ENCODE data around the gene IL18. TPM values are rescaled to one million over a fixed set of nuclear protein-coding genes. Genes with fewer than 3 reads are reported as not detected.

Gene IL18
- total RNA-seq, 1 donor from 2014 or later: 0.31 TPM

DNA sequence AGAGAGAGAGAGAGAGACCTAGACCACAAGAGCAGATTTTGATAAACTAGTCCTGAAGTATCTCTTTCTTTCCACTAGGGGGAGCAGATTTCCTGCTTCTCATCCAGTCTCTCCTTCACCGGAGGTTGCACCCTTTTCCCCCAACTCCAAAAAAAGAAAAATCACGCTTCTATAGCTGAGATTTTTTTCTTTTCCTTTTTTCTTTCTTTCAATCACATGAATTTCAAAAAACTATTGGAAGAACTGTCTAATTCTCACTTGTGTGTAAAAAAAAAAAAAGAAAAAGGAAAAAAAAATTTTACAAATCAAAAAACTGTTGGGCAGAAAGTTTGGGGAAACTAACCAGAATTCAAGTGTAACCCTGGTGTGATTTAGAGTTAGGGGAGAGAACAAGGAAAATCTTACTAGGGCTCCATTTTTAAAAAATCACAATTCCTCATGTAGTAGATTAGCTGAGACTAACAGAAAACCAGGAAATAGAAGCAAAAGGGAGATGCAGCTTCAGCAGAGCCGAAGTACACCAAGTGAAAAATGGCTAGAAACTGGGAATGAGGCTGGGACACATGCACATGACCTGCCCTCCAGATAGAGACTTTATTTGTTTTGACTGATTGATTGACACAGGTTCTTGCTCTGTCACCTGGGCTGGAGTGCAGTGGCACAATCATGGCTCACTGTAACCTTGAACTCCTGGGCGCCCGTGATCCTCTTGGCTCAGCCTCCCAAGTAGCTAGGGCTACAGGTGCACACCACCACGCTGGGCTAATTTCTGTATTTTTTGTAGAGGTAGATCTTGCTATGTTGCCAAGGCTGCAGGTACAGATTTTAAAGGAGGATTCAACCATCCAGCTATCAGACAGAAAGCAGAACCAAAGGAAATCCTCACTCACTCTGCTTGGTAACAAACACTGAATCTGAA is 50.1 kb downstream of the IL18 start:
- peaks cover 3% of the 10 kb centered on the region for H3K4me1 Mint-ChIP-seq
- H3K27me3 Mint-ChIP-seq (ENCODE audit: low read depth): no peaks in the 10 kb centered on the region
- DNase-seq (ENCODE audit: low spot score in 2 of 2, unreplicated experiment in 2 of 2): no peak
- no peak overlapping the region for H3K4me3 Mint-ChIP-seq
- no peak overlapping the region for H3K27ac Mint-ChIP-seq
- H3K9me3 Mint-ChIP-seq: peaks cover 15% of the 10 kb centered on the region
- TF ChIP-seq, protein P1, sequence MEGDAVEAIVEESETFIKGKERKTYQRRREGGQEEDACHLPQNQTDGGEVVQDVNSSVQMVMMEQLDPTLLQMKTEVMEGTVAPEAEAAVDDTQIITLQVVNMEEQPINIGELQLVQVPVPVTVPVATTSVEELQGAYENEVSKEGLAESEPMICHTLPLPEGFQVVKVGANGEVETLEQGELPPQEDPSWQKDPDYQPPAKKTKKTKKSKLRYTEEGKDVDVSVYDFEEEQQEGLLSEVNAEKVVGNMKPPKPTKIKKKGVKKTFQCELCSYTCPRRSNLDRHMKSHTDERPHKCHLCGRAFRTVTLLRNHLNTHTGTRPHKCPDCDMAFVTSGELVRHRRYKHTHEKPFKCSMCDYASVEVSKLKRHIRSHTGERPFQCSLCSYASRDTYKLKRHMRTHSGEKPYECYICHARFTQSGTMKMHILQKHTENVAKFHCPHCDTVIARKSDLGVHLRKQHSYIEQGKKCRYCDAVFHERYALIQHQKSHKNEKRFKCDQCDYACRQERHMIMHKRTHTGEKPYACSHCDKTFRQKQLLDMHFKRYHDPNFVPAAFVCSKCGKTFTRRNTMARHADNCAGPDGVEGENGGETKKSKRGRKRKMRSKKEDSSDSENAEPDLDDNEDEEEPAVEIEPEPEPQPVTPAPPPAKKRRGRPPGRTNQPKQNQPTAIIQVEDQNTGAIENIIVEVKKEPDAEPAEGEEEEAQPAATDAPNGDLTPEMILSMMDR (IDR thresholded peaks at IDR 0.05; ENCODE audit: unreplicated experiment): peak; percentile 77
- peaks cover 5% of the 10 kb centered on the region for H3K36me3 Mint-ChIP-seq

DNA sequence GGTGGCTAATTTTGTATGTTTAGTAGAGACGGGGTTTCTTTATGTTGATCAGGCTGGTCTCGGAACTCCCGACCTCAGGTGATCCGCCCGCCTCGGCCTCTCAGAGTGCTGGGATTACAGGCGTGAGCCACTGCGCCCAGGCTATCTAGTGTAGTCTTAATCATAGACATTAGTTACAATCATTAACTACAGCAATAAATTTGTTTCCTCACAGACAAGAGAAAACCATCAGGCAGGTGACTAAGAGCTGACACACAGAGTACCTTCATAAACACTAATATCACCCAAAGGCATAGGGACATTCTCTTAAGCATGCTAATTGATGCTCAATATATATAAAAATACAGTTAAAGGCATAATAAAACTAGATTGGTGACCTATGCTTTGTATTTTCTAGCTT is 57.8 kb downstream of the IL18 start:
- H3K4me3 Mint-ChIP-seq: no peak overlapping the region
- DNase-seq (ENCODE audit: low spot score in 2 of 2, unreplicated experiment in 2 of 2): no peak
- no peaks in the 10 kb centered on the region for H3K4me1 Mint-ChIP-seq
- TF ChIP-seq, protein P1 (IDR thresholded peaks at IDR 0.05; ENCODE audit: unreplicated experiment): no peak
- H3K27ac Mint-ChIP-seq: no peak overlapping the region
- H3K36me3 Mint-ChIP-seq: no peaks in the 10 kb centered on the region
- H3K27me3 Mint-ChIP-seq (ENCODE audit: low read depth): no peaks in the 10 kb centered on the region
- H3K9me3 Mint-ChIP-seq: peaks cover 9% of the 10 kb centered on the region

DNA sequence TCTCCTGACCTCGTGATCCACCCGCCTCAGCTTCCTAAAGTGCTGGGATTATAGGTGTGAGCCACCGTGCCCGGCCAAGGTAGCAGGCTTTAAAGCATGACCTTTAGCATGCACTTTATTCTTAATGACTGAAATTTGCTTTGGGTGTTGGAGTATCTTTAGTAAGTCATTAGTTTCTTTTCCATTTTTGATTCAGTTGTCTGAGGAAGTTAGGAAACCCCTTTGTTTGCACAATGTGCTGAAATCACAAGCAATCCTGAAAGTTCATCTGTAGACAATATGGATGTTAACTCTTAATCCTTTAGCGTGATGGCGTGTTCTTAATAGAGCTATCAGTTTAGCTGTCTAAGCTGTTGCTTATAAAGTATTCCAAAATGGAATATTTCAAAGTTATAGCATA is 60.4 kb downstream of the IL18 start:
- no peaks in the 10 kb centered on the region for H3K9me3 Mint-ChIP-seq
- H3K27ac Mint-ChIP-seq: no peak overlapping the region
- peaks cover 2% of the 10 kb centered on the region for H3K36me3 Mint-ChIP-seq
- no peak overlapping the region for H3K4me3 Mint-ChIP-seq
- no peak for DNase-seq (ENCODE audit: low spot score in 2 of 2, unreplicated experiment in 2 of 2)
- no peaks in the 10 kb centered on the region for H3K27me3 Mint-ChIP-seq (ENCODE audit: low read depth)
- no peaks in the 10 kb centered on the region for H3K4me1 Mint-ChIP-seq
- TF ChIP-seq, protein P1 (IDR thresholded peaks at IDR 0.05; ENCODE audit: unreplicated experiment): no peak

DNA sequence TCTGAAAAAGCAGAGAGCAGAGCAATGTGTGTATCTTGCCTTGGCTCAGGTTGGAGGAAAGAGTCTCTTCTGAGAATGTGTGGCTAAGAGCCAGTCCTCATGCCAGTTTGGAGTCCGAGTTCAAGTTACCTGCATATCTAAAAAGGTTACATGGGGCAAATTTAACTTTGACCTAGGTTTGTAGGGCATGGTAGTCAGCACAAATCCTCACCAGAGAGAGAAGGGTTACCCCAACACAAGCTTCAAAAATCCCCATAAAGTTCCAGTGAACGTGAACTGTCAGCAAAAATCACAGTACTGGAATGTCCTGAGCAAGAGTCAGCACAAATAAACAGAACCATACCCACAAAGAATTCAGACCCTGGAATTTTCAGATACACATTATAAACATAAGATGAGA is 63.4 kb downstream of the IL18 start:
- no peak overlapping the region for H3K4me3 Mint-ChIP-seq
- no peak overlapping the region for H3K27ac Mint-ChIP-seq
- H3K36me3 Mint-ChIP-seq: peaks cover 9% of the 10 kb centered on the region
- no peaks in the 10 kb centered on the region for H3K27me3 Mint-ChIP-seq (ENCODE audit: low read depth)
- no peaks in the 10 kb centered on the region for H3K9me3 Mint-ChIP-seq
- no peak for DNase-seq (ENCODE audit: low spot score in 2 of 2, unreplicated experiment in 2 of 2)
- TF ChIP-seq, protein P1 (IDR thresholded peaks at IDR 0.05; ENCODE audit: unreplicated experiment): no peak
- H3K4me1 Mint-ChIP-seq: no peaks in the 10 kb centered on the region

DNA sequence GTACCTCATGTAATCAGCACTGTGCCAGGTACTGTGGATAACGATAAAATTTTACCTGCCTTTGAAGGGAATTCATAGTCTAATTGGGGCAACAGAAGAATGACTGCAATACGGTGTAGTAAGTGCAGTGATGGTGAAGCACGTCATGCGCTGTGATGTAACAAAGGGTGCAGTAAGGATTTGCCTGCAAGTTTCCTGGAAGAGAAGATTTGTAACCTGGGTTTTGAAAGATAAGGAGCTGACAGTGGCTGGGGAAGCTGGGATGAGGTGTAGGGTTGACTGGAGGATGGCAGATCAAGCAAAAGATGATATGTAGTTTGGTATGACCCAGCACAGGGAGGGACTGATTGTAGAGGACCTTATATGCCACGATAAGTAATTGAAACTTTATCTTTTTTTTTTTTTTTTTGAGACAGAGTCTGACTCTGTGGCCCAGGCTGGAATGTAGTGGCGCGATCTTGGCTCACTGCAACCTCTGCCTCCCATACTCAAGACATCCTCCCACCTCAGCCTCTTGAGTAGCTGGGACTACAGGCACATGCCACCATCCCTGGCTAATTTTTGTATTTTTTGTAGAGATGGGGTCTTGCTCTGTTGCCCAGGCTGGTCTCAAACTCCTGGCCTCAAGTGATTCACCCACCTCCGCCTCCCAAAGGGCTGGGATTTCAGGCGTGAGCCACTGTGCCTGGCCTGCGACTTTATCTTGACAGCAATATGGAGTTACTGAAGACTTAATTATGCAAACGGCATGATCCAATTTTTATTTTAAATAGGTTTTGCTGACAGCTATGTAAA is 66.0 kb downstream of the IL18 start:
- H3K27ac Mint-ChIP-seq: no peak overlapping the region

More for the DNA sequence above, 66.0 kb downstream of the IL18 start:
- DNase-seq (ENCODE audit: low spot score in 2 of 2, unreplicated experiment in 2 of 2): no peak
- Mint-ChIP-seq H3K27me3 (ENCODE audit: low read depth) (no peaks in the 10 kb centered on the region), H3K4me1 (no peaks in the 10 kb centered on the region), H3K36me3 (peaks cover 17% of the 10 kb centered on the region), H3K4me3 (no peak overlapping the region), H3K9me3 (no peaks in the 10 kb centered on the region)
- TF ChIP-seq, protein P1 (IDR thresholded peaks at IDR 0.05; ENCODE audit: unreplicated experiment): no peak
